ENCODE results near the gene THEMIS2.
"Not testable (repeated sequence)": the region's sequence is repeated elsewhere in the genome, so short reads cannot be mapped to it uniquely, and the experiment has no call there.

Gene THEMIS2

DNA sequence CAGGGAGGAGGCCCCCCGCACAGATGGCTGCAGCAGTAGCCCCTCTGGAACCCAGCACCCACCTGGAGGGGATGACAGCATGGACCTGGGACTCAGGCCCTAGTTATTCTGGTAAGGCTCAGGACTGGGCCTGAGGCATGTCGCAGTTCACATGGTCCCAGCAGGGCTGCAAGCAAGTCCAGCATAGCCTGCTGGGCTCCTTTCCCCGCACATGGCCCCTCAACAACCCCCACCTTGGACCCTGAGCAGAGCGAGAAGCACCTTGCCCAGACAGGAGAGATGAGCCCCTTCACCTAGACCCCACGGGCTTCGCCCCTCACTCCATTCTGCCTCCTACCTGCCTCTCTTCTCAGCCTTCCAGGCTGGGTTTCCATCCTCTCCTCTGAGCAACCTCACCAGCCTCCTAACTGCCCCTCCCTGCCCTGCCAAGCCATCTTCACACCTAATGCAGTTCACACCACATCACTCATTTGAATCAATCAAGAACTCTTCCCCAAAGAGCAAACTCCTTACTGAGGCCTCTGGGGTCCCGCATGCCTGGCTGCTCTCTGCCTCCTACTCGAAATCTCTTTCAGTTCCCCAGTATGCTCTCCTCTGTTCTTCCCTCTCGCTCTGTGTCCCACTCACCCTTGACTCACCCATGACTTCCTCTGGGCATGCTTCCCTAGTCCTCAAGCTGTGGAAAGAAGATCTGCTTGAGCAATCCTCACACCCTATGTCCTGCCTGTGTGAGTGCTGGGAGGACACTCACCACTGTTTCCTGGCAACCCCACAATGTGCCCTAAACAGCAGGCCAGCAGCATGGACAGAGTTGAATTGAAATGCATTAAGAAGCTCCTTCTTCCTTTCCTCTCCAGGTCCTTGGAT lies 9.4 kb upstream of the THEMIS2 start:
- DNase-seq (ENCODE audit: low read depth): peak; percentile 100

DNA sequence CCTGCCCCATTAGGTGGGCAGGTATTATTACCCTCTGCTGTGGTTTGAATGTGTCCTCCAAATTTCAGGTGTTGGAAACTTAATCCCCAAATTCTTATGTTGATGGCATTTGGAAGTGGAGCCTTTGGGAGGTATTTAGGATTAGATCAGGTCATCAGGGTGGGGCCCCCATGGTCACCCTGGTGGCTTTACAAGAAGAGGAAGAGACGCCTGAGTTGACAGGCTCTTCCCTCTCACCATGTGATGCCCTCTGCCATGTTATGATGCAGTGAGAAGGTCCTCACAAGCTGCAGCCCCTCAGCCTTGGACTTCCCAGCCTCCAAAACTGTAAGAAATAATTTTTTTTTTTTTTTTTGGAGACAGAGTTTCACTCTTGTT lies 8.8 kb upstream of the THEMIS2 start:
- no peak for DNase-seq (ENCODE audit: low read depth)

DNA sequence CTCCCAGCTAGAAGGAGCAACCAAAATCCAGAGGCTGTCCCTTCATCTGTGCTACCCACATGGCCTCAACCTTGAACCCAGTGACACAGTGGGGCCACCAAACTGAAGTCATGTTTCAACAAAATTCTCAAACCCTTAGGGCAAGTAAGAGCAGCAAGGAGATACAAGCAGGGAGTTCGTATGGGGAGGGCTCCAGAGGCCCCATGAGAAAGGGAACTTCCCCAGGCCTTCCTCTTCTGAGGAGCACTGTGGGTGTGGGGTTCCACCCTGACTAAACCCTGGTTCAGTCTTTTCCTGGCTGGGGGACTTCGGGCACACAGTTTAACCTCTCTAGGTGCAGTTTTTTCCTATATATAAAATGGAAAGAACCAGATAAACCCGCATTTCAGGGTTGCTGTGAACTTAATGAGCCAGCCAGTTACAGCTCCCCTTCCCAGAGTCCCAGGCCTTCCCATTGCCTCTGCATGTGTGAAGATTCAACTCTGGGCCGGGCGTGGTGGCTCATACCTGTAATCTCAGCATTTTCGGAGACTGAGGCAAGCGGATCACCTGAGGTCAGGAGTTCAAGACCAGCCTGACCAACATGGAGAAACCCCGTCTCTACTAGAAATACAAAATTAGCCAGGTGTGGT lies 8.0 kb upstream of the THEMIS2 start:
- DNase-seq (ENCODE audit: low read depth): no peak

DNA sequence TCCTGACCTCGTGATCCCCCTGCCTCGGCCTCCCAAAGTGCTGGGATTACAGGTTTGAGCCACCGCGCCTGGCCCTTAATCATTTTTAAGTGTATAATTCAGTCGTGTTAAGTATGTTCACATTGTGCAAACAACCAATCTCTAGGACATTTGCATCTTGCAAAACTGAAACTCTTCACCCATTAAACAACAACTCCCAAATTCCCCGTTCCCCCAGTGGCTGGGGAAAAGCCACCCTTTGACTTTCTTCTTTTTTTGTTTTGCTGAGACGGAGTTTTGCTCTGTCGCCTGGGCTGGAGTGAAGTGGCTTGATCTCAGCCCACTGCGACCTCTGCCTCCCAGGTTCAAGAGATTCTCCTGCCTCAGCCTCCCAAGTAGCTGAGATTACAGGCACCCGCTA lies 6.5 kb upstream of the THEMIS2 start:
- no peak for DNase-seq (ENCODE audit: low read depth)

DNA sequence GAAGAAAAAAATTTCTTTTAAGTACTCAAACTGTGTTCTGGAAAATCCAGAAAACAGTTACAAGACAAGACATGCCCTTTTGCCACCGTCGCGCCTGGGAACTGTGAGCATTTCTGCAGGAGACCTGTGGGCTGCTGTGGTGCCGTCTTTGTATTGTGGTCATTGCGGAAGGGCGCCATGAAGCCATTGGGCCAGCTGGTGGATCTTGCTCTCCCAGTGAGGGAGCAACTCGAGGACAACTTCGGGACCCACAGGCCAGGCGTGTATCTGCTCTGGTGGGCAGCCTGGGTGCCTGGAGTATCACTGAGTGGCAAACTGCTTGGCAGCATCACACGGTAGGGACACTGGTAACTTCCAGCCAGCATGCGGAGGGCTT lies 3.8 kb upstream of the THEMIS2 start:
- no peak for DNase-seq (ENCODE audit: low read depth)

DNA sequence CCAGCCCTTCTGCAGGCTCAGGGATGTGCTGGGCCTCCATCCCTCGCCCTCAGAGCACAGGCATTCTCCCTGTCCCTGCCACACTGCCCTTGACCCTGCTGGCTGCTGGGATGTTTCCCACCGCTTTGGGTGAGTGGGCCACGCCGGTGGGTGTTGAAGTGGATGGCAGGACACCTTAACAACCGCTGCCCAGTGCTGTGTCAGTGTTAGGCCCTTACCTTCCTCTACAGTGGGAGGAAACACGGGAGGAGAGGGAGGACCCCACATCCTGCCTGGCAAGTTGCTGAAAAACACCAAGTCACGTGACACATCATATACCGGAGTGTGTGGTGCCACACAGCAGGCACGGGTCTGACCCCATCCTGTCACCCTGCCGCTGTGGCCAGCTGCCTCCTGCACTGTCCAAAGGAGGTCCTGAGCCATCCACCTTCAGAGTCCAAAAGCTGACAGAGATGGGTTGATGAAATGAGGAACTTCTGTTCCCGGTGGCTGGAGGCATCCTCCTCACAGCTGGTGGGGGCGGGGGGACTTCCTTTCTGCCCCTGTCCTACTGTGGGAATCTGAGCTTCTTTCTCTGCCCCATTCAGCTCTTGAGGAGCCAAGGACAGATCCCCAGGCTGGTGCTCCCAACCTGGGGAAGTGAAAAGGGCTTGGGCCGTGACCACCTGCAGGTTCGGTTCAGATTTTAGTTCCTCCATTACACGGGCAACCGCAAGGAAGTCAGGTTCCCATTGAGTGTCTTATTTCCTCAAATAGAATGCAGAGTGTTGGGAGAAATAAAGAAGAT lies 3.2 kb upstream of the THEMIS2 start:
- DNase-seq (ENCODE audit: low read depth): no peak

DNA sequence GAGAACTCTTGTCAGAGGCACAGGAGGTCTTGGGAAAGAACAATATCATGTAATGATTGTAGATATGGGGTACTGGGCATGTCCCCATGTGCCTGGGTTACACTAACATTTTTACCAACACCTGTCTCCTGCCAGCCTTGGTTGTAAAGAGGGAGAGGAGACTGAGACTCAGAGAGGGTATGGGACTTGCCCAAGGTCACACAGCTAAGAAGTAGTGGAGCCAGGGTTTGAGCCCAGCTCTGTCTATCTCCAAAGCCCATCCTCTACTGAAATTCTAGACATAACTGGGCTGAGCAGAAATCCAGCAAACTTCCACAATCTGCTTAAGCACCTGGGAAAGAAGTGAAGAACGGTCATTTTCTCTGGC lies 2.6 kb upstream of the THEMIS2 start:
- DNase-seq (ENCODE audit: low read depth): no peak

DNA sequence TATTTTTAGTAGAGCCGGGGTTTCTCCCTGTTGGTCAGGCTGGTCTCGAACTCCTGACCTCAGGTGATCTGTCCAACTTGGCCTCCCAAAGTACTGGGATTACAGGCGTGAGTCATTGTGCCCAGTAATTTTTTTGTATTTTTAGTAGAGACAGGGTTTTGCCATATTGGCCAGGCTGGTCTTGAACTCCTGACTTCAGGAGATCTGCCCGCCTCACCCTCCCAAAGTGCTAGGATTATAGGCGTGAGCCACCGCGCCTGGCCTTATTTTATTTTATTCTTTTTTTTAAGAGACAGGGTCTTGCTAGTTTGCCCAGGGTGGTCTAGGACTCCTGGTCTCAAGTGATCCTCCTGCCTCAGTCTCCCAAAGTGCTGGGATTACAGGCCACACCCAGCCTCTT lies 1.3 kb upstream of the THEMIS2 start:
- DNase-seq (ENCODE audit: low read depth): not testable (repeated sequence)

DNA sequence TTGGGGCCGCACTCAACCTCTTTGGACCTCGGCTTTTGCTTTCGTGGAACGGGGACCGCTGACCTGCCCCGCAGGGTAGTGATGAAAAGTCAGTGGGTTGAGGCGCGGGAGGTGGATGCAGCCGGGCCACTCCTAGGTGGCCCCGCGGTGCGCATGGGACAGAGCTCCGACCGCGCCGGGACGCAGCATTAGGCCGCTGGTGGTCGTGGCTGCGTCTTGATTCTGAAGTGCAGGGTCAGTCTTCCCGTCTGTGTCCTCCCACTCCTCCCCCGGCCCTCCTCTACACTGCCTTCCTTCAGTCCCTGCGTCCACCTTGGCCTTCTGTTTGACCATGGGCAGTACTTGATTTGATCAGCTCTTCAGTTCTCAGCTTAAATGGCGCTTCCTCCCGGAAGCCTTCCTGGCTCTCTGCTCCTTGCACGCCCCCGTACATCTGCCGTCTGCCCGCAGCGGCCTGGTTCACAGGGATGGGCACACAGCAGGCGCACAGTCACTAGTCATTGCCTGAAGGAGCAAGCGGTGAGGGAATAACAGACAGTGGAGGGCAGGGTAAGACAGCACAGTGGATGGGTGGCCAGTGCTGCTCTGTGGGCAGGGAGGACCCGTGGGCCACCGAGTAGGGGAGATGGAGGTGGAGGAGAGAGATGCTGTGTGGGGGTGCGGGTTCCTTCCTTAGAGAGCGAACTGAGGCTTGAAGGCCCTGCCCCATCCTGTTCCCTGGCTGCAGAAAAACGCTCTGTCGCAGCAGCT lies 633 bp downstream of the THEMIS2 start:
- DNase-seq (ENCODE audit: low read depth): no peak

DNA sequence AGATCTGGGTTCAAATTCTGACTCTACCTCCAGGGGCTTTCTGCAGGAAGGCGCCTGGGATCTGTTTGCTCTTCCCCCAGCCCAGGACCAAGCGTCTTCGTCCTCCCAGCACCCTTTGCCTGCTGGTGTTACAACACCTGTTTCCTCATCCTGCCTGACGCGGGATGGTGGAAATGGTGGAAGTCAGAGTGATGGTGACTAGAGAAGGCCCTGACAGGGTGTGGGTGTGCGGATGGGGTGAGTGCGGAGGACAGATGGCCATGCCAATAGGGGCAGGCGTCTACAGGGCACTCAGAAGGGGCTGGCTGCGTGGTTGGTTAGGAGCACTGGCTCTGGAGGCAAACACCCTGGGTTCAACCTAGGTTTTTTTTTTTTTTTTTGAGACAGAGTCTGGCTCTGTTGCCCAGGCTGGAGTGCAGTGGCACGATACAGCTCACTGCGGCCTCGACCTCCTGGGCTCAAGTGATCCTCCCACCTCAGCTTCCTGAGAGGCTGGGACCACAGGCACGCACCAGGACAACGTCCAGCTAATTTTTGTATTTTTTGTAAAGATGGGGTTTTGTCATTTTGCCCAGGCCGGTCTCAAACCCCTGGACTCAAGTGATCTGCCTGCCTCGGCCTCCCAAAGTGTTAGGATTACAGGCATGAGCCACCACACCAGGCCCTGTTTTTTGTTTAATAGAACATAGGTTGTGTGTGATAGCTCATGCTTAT lies 1.5 kb downstream of the THEMIS2 start:
- no peak for DNase-seq (ENCODE audit: low read depth)

DNA sequence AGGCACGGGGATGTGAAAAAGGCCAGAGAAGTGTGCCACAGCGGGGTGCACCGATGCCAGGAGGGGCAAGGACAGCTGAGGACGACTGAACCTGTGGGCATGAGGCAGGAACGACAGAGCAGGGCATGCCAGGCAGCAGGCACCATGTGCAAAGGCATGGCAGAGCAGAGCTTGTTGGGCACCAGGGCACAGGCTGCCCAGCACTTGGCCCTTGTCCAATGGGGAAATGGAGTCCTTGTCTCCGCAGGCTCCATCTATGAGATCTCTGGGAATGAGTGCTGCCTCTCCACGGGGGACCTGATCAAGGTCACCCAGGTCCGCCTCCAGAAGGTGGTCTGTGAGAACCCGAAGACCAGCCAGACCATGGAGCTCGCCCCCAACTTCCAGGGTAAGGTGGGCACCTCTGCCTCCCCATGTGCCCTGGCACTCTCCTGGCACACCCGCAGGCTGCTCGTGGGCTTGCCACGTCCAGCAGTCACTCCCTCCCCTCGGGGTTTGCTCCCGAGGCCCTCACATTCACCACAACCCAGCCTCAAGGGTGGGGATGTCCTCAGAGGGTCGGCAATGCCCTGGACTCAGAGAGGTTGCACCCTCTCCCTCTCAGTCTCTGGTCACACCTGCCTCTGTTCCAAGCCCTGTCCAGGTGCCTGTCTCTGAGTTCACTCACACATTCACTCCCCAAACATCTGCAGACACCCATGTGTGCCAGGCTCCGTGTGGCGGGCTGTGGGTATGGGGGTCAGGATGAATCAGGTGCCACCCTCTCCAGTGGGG lies 4.2 kb downstream of the THEMIS2 start:
- no peak for DNase-seq (ENCODE audit: low read depth)

DNA sequence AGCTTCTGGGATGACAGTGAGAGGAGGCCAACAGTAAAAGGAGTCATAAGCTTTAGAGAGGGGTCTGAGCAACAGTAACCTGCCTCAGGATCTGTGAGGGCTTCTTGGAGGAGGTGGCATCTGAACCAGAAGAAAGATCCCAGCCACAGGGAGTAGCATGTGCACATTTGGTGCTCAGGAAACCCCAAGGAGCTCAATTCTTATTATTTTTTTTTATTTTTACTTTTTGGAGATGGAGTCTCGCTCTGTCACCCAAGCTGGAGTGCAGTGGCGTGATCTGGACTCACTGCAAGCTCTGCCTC lies 4.7 kb downstream of the THEMIS2 start:
- no peak for DNase-seq (ENCODE audit: low read depth)

DNA sequence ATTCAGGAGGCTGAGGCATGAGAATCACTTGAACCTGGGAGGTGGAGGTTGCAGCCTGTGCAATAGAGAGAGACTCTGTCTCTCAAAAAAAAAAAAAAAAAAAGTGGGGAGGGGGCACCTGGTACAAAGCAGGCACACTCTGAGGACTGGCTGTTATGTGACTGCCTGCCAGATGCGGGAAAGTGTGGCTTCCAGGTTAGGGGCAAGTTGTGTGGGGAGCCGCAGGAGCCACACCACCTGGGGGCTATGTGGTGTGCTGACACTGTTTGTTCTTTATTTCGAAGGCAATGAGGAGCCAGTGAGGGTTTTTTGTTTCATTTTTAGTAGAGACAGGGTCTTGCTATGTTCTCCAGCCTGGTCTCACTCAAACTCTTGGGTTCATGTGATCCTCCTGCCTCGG lies 5.7 kb downstream of the THEMIS2 start:
- no peak for DNase-seq (ENCODE audit: low read depth)

DNA sequence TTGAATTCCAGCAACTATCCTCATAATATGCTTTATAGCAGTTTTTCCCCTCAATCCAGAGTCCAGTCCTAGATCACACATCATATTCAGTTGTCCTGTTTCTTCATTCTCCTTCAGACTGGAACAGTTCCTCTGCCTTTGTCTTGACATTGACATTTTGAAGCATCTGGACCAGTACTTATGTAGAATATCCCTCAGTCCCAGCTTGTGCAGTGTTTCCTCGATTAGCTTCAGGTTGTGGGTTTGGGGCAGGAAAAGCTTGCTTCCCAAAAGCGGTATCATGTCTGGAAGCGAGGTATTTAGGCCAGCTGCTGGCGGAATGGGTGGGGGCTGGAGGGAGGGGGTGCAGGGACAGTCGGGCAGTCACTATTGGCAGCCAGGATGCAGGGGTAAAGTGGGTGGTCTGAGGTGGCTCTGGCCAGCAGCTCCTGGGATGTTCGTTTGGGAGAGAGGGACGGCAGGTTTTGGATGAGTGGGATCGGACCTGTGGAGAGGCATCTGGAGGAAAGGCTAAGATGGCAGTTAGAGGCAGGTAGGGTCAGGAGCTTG lies 6.5 kb downstream of the THEMIS2 start:
- no peak for DNase-seq (ENCODE audit: low read depth)

DNA sequence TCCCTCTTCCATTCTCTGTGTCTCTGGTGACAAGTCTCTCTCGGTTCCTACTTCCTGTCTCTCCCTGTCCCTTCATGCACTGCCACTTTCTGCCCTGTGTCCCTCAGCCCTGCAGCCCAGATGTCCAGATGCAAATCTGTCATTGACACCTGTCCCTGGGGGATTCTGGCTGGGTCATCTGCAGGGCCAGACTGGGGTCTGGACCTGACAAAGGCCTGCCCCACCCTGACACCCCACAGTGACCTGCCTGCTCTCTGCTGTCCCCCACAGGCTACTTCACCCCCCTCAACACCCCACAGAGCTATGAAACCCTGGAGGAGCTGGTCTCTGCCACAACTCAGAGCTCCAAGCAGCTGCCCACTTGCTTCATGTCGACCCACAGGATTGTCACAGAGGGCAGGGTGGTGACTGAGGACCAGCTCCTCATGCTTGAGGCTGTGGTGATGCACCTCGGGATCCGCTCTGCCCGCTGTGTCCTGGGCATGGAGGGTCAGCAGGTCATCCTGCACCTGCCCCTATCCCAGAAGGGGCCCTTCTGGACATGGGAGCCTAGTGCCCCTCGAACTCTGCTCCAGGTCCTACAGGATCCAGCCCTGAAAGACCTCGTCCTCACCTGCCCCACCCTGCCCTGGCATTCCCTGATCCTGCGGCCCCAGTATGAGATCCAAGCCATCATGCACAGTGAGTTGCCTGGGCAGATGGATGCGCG lies 7.2 kb downstream of the THEMIS2 start:
- DNase-seq (ENCODE audit: low read depth): no peak

DNA sequence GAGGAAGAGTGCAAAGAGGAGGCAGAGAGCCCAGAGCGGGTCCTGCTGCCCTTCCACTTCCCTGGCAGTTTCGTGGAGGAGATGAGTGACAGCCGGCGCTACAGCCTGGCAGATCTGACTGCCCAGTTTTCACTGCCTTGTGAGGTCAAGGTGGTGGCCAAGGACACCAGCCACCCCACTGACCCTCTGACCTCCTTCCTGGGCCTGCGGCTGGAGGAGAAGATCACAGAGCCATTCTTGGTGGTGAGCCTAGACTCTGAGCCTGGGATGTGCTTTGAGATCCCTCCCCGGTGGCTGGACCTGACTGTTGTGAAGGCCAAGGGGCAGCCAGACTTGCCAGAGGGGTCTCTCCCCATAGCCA lies 10.2 kb downstream of the THEMIS2 start:
- DNase-seq (ENCODE audit: low read depth): no peak

DNA sequence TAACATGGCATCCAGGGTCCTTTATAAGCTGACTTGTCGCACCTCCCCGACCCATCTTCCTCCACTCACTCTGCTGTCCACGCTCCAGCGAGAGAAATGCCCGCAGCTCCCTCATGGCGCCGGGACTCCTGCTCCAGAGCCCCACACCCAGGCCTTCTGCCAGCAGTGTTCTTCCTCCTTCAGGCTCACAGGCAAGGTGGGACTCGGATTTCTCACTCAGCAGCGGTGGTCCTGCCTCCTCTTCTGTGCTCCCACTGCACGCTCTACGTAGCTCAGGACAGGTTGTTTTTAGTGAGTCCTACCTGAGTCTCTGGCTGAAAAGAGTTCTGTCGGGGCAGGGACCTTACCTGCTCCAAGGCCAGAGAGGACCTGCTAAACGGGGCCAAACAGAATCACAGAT lies 11.2 kb downstream of the THEMIS2 start:
- no peak for DNase-seq (ENCODE audit: low read depth)

DNA sequence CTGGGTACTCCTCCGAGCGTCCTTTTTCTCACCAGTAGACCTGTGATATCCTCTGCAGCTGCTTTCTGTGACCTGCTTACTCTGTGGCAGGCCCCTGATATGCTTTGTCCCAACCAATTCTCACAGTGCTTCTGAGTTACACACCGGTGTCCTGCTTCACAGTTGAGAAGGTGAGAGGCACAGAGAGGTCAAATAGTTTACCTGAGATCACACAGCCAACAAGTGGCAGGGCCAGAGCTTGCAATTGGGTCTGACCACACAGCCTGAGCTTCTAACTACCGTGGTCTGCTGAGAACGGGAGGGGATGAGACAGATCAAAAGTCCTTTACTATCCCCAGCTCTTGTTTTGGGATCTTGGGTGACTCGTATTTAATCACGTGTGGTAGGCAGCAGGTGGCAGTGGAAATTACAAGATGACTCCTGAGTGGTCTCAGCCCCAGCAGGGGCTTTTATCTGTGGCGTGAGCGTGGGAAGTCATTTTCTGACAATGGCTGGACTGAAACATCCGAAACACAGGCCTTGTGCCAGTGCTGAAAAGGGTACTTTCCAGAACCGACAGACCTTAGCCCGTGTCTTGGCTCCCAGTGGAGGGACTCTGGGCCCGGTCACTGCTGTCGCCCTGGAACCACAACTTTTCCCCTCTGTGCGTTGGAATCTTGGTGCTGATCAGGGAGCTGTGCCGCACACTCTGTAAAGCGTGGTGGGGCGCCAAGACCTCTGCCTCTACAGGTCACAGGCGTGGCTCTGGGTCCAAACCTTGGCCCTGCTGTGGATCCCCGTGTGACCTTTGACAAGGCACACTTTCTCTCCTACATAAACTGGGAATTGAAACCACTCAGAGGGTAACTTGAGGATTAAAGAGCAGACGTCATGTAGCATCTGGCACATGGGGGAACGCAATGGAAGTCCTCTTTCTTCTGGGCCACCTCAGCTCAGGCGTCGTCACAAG lies 11.9 kb downstream of the THEMIS2 start:
- DNase-seq (ENCODE audit: low read depth): no peak

DNA sequence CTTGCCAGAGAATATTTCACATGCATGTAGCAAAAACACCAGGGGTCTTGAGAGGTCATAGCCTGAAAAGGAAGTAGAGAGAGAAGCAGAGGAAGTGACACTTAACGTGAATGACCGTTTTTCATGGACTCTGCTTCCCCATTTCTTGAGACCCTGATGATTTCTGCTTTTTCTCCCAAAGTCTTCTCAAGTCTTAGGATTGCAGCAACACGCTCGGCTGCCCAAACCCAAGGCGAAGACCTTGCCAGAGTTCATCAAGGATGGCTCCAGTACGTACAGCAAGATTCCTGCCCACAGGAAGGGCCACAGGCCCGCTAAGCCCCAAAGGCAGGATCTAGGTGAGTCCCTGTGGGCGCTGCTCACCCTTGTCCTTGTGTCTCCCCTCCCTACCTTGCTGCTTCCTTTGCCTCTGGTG lies 12.8 kb downstream of the THEMIS2 start:
- no peak for DNase-seq (ENCODE audit: low read depth)

Data from stromal cell of bone marrow (primary cell).